Stimulated activated CD4-positive, alpha-beta T cell treated with anti-CD3 and anti-CD28 coated beads, Interleukin-4, amount 100 ng/mL, for 1 hour (primary cell): ENCODE data around the gene TDP1.
"Not testable (repeated sequence)": the region's sequence is repeated elsewhere in the genome, so short reads cannot be mapped to it uniquely, and the experiment has no call there.

ENCODE experiments used
- DNase-seq: peaks from one replicate; pipeline ENCODE4 v3.0.0-alpha.2; 2020

The TDP1 gene

GRCh38 chr14:90054803-90055202 is 99.1 kb downstream of the TDP1 start:
- no peak for DNase-seq

- no peak for DNase-seq
Observed at GRCh38 chr14:90056826-90057225, 101.1 kb downstream of the TDP1 start.

- no peak for DNase-seq
Observed at GRCh38 chr14:90058876-90059458, 103.2 kb downstream of the TDP1 start.

- peak; percentile 61 for DNase-seq
Observed at GRCh38 chr14:90060312-90060964, 104.7 kb downstream of the TDP1 start.

- DNase-seq, result peak; percentile 7
Observed at GRCh38 chr14:90060965-90061684, 105.4 kb downstream of the TDP1 start.

- DNase-seq, result no peak
Observed at GRCh38 chr14:90061685-90062126, 106.0 kb downstream of the TDP1 start, which contains the start of gene KCNK13. KCNK13 (plus strand) TSS chr14:90061994; CDS start chr14:90062206, 212 bp downstream.

GRCh38 chr14:90062127-90062794 is 106.5 kb downstream of the TDP1 start:
- peak; percentile 6 for DNase-seq

GRCh38 chr14:90062822-90063539 is 107.3 kb downstream of the TDP1 start:
- DNase-seq, result no peak

- DNase-seq, result no peak
Observed at GRCh38 chr14:90072350-90072749, 116.6 kb downstream of the TDP1 start.

- no peak for DNase-seq
Observed at GRCh38 chr14:90079576-90079975, 123.8 kb downstream of the TDP1 start.

- DNase-seq, result no peak
Observed at GRCh38 chr14:90087433-90087832, 131.7 kb downstream of the TDP1 start.

- DNase-seq, result no peak
Observed at GRCh38 chr14:90088176-90088575, 132.4 kb downstream of the TDP1 start.

- not testable (repeated sequence) for DNase-seq
Observed at GRCh38 chr14:90089486-90089885, 133.8 kb downstream of the TDP1 start.

GRCh38 chr14:90091393-90091792 is 135.7 kb downstream of the TDP1 start:
- no peak for DNase-seq

- no peak for DNase-seq
Observed at GRCh38 chr14:90093942-90094595, 138.3 kb downstream of the TDP1 start.
